B cell (primary cell): ENCODE measurements around the gene SH3BGR.

Experiments
- CTCF ChIP-seq: fragments of 200-600 bp; IDR thresholded peaks from one replicate; pipeline ENCODE4 v1.8.0; 2022; ENCODE audit warnings: antibody characterized with exemption, mild to moderate bottlenecking
- EZH2 ChIP-seq: IDR thresholded peaks from 2 replicates; pipeline ENCODE4 v1.6.1; 2012; ENCODE audit warnings: borderline replicate concordance, low read depth, mild to moderate bottlenecking, moderate library complexity, low read length; ENCODE audit not compliant: insufficient read depth, poor library complexity, severe bottlenecking

GRCh38 chr21:39559511-39559910 is 107.7 kb downstream of the SH3BGR start:
- TF ChIP-seq CTCF (no peak), EZH2 (no peak)
